Caco-2 (cell line): Measurements from ENCODE around the gene MACROD2. TPM values are rescaled to one million over a fixed set of nuclear protein-coding genes. Genes with fewer than 3 reads are reported as not detected.

Source experiments
- BruUV-seq: library from RNA; stranded (reverse); fragments of 400-500 nt; replicated peaks from 2 replicates; lab custom pipeline; 2021; lab: Mats Ljungman, UMichigan
- CTCF ChIA-PET: fragments of 300-600 bp; sonication (Branson Sonifier 250); formaldehyde crosslinking; loops from one replicate; lab custom pipeline; 2022; ENCODE audit warnings: antibody characterized with exemption; lab: Charles Lee
- POLR2A ChIA-PET: fragments of 300-600 bp; sonication (Branson Sonifier 250); formaldehyde crosslinking; loops from one replicate; lab custom pipeline; 2022; ENCODE audit warnings: antibody characterized with exemption; lab: Charles Lee
- DNase-seq, 2 experiments: peaks; one replicate each; pipeline versions ENCODE4 v3.0.0 to v3.0.0-alpha.2; 2020 to 2022
- H3K27me3 ChIP-seq: replicated peaks from 2 replicates; pipeline ENCODE4 v1.6.0; 2011; ENCODE audit warnings: low read length; ENCODE audit not compliant: control insufficient read depth, insufficient read depth
- H3K36me3 ChIP-seq: 2 replicates; pipeline ENCODE4 v1.5.1; 2011; ENCODE audit warnings: low read length; ENCODE audit not compliant: control insufficient read depth, insufficient read depth
- H3K4me1 ChIP-seq: fragments of 250-450 bp; sonication (Bioruptor Pico); 2 replicates; pipeline ENCODE4 v1.5.1; 2020; ENCODE audit warnings: mild to moderate bottlenecking
- H3K4me3 ChIP-seq: 2 replicates; pipeline ENCODE4 v1.5.1; 2011; ENCODE audit warnings: low read depth, mild to moderate bottlenecking, control low read depth, low read length
- H3K9me3 ChIP-seq: fragments of 250-450 bp; sonication (Bioruptor Pico); 2 replicates; pipeline ENCODE4 v1.5.1; 2020; ENCODE audit warnings: mild to moderate bottlenecking, moderate library complexity
- H3K27ac Mint-ChIP-seq: one replicate; pipeline ENCODE4 v1.8.0; 2022; ENCODE audit warnings: mixed read lengths; ENCODE audit not compliant: unreplicated experiment
- H3K27me3 Mint-ChIP-seq: one replicate; pipeline ENCODE4 v1.8.0; 2022; ENCODE audit warnings: mixed read lengths; ENCODE audit not compliant: insufficient read depth, unreplicated experiment
- H3K36me3 Mint-ChIP-seq: one replicate; pipeline ENCODE4 v1.8.0; 2022; ENCODE audit warnings: mild to moderate bottlenecking, mixed read lengths; ENCODE audit not compliant: insufficient read depth, unreplicated experiment
- H3K4me1 Mint-ChIP-seq: one replicate; pipeline ENCODE4 v1.8.0; 2022; ENCODE audit warnings: low read depth, mixed read lengths; ENCODE audit not compliant: unreplicated experiment
- H3K4me3 Mint-ChIP-seq: one replicate; pipeline ENCODE4 v1.8.0; 2022; ENCODE audit warnings: mild to moderate bottlenecking, moderate library complexity, mixed read lengths; ENCODE audit not compliant: unreplicated experiment
- H3K9me3 Mint-ChIP-seq: one replicate; pipeline ENCODE4 v1.8.0; 2022; ENCODE audit warnings: mixed read lengths; ENCODE audit not compliant: unreplicated experiment
- CTCF ChIP-seq, 2 experiments: fragments of 200-600 bp in 1 of 2; IDR thresholded peaks; 1 replicate in 1 of 2; 2 replicates in 1 of 2; pipeline versions ENCODE4 v1.5.1 to v1.8.0; 2011 to 2022; ENCODE audit warnings: antibody characterized with exemption in 1 of 2, control low read depth in 1 of 2, inconsistent platforms in 1 of 2, low read depth in 1 of 2, low read length in 1 of 2, mild to moderate bottlenecking in 1 of 2, moderate library complexity in 1 of 2; ENCODE audit not compliant: insufficient read depth in 1 of 2, severe bottlenecking in 1 of 2, unreplicated experiment in 1 of 2
- intact Hi-C: fragments of 100-400 bp; cut with micrococcal nuclease; formaldehyde crosslinking; loops from one replicate; pipeline ENCODE4 v1.10.0; 2022; ENCODE audit not compliant: unreplicated experiment
- total RNA-seq: library from RNA; stranded (reverse); gene quantifications from 2 replicates; pipeline ENCODE4 v1.2.3, GENCODE V29; 2022

Gene MACROD2
- total RNA-seq, 1 experiment from 2014 or later, result 6.4 TPM

DNA sequence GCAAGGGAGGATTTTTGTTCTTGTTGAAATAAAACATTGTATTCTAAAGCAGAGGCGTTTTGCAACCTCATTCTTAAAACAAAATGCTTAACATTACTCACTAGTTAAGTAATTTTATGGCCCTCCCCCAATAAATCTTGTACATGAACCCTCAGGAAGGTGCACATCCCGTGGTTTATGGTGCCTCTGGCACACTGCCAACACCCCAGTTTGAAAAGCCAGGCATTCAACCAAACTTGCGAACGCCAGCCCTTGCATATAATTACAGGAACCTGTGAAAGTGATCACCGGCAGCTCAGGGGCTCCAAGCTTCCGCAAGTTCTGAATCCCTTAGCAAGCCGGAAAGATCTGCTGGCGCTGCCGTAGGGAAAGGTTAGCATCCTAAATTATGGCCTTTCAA is 1451.1 kb downstream of the MACROD2 start:
- POLR2A ChIA-PET, result no interaction called here
- CTCF ChIA-PET, result no interaction called here

DNA sequence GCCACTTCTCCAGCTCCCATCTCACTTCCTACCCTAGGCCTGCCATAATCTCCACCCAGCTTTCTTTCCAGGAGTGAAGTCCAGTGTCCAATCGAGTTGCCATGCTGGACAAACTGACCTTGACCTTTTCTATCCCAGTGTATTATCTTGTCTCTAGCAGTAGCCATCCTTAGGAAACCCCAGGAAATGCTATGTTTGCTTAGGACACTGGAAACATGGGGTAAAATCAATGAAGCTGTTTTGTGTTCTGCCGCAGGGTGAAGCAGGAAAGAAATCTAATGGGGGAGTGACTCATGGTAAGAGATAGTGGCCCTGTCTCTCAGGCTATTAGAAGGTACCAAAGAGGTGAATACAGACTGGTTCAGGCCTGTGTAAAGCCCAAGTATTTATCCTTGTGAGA is 1452.2 kb downstream of the MACROD2 start:
- no TSS peak for BruUV-seq
- no peaks in the 10 kb centered on the region for H3K9me3 Mint-ChIP-seq

More for the DNA sequence above, 1451.1 kb downstream of the MACROD2 start:
- DNase-seq, result no peak
- Mint-ChIP-seq H3K27ac (no peak overlapping the region), H3K4me1 (peaks cover 19% of the 10 kb centered on the region), H3K4me3 (no peak overlapping the region), H3K9me3 (no peaks in the 10 kb centered on the region), H3K36me3 (no peaks in the 10 kb centered on the region), H3K27me3 (no peaks in the 10 kb centered on the region)
- Histone ChIP-seq H3K36me3 (no peaks in the 10 kb centered on the region), H3K9me3 (no peaks in the 10 kb centered on the region), H3K4me1 (peaks cover 26% of the 10 kb centered on the region; the same call in 1 of the 2 replicates), H3K27me3 (no peaks in the 10 kb centered on the region), H3K4me3 (no peak overlapping the region)
- BruUV-seq, result no TSS peak
- intact Hi-C loops, result no loop called here
- TF ChIP-seq CTCF (IDR thresholded peaks at IDR 0.05; ENCODE audit: insufficient read depth in 1 of 2, low read depth in 1 of 2, low read length in 1 of 2, severe bottlenecking in 1 of 2, unreplicated experiment in 1 of 2), result no peak

GRCh38 chr20:15449061-15449460 is 1453.7 kb downstream of the MACROD2 start:
- H3K27me3 Mint-ChIP-seq, result no peaks in the 10 kb centered on the region
- H3K4me3 Mint-ChIP-seq, result no peak overlapping the region
- TF ChIP-seq CTCF (IDR thresholded peaks at IDR 0.05; ENCODE audit: insufficient read depth in 1 of 2, low read depth in 1 of 2, low read length in 1 of 2, severe bottlenecking in 1 of 2, unreplicated experiment in 1 of 2), result no peak
- Histone ChIP-seq H3K9me3 (no peaks in the 10 kb centered on the region), H3K4me1 (peaks cover 19% of the 10 kb centered on the region; the same call in 1 of the 2 replicates), H3K4me3 (no peak overlapping the region), H3K27me3 (no peaks in the 10 kb centered on the region), H3K36me3 (no peaks in the 10 kb centered on the region)
- H3K27ac Mint-ChIP-seq, result no peak overlapping the region
- CTCF ChIA-PET, result no interaction called here
- DNase-seq, result no peak
- no TSS peak for BruUV-seq
- intact Hi-C loops, result no loop called here
- POLR2A ChIA-PET, result no interaction called here
- H3K9me3 Mint-ChIP-seq, result no peaks in the 10 kb centered on the region
- H3K4me1 Mint-ChIP-seq, result peaks cover 11% of the 10 kb centered on the region
- H3K36me3 Mint-ChIP-seq, result no peaks in the 10 kb centered on the region

More for the DNA sequence above, 1452.2 kb downstream of the MACROD2 start:
- TF ChIP-seq CTCF (IDR thresholded peaks at IDR 0.05; ENCODE audit: insufficient read depth in 1 of 2, low read depth in 1 of 2, low read length in 1 of 2, severe bottlenecking in 1 of 2, unreplicated experiment in 1 of 2), result no peak
- intact Hi-C loops, result no loop called here
- peaks cover 20% of the 10 kb centered on the region; the same call in 1 of the 2 replicates for H3K4me1 ChIP-seq
- no peaks in the 10 kb centered on the region for H3K36me3 Mint-ChIP-seq
- ChIA-PET POLR2A (no interaction called here), CTCF (no interaction called here)
- H3K27me3 Mint-ChIP-seq, result no peaks in the 10 kb centered on the region
- H3K4me3 ChIP-seq, result no peak overlapping the region
- H3K9me3 ChIP-seq, result no peaks in the 10 kb centered on the region
- no peak for DNase-seq
- no peak overlapping the region for H3K4me3 Mint-ChIP-seq
- no peaks in the 10 kb centered on the region for H3K36me3 ChIP-seq
- peaks cover 13% of the 10 kb centered on the region for H3K4me1 Mint-ChIP-seq
- no peak overlapping the region for H3K27ac Mint-ChIP-seq
- H3K27me3 ChIP-seq, result no peaks in the 10 kb centered on the region
